ENCODE measurements around the gene ADAMTS4. TPM values are rescaled to one million over a fixed set of nuclear protein-coding genes. Genes with fewer than 3 reads are reported as not detected.

ADAMTS4 gene
- total RNA-seq, 1 experiment from 2014 or later = 9.1 TPM

- no peak for TF ChIP-seq AFF4 (CRISPR knock-in tag; IDR thresholded peaks at IDR 0.05; ENCODE audit: borderline replicate concordance)
Measured at GRCh38 chr1:161145832-161146231, 53.0 kb downstream of the ADAMTS4 start (continued).

- H3K27me3 Mint-ChIP-seq (ENCODE audit: low read depth) = no peaks in the 10 kb centered on the region
- H3K4me3 Mint-ChIP-seq = no peak overlapping the region
- H3K4me1 Mint-ChIP-seq = peaks cover 8% of the 10 kb centered on the region
- H3K9me3 Mint-ChIP-seq = no peaks in the 10 kb centered on the region
- ATAC-seq (no peak), DNase-seq (ENCODE audit: low spot score) (no peak)
- TF ChIP-seq RELA (CRISPR knock-in tag; IDR thresholded peaks at IDR 0.05; ENCODE audit: borderline replicate concordance) (no peak), E2F4 (CRISPR knock-in tag; IDR thresholded peaks at IDR 0.05; ENCODE audit: borderline replicate concordance, low read depth) (no peak), ELF4 (CRISPR knock-in tag; IDR thresholded peaks at IDR 0.05; ENCODE audit: low read depth) (no peak)
- CTCF ChIA-PET = interaction anchor here (1.0 to 2.7 kb wide), 6 partner anchors 8 to 150 kb away, joined by 3 to 17 read pairs (median 4); partner anchors contain the start of genes DEDD and KLHDC9
- POLR2A ChIA-PET = no interaction called here
- H3K27ac Mint-ChIP-seq = no peak overlapping the region
- H3K36me3 Mint-ChIP-seq = no peaks in the 10 kb centered on the region
Measured at GRCh38 chr1:161140755-161141400, 58.0 kb downstream of the ADAMTS4 start.

- TF ChIP-seq ZNF423 (CRISPR knock-in tag; IDR thresholded peaks at IDR 0.05) (no peak), CTCF (IDR thresholded peaks at IDR 0.05) (0 out of 2 replicates have a peak, but pooled peaks have one; percentile 26), ZNF396 (CRISPR knock-in tag; IDR thresholded peaks at IDR 0.05; ENCODE audit: borderline replicate concordance) (no peak)
- Mint-ChIP-seq H3K27me3 (ENCODE audit: low read depth) (no peaks in the 10 kb centered on the region), H3K27ac (no peak overlapping the region), H3K4me1 (peaks cover 8% of the 10 kb centered on the region), H3K36me3 (peaks cover 4% of the 10 kb centered on the region; the same call in 1 of the 2 replicates), H3K9me3 (no peaks in the 10 kb centered on the region), H3K4me3 (no peak overlapping the region)
- POLR2A ChIA-PET = no interaction called here
- CTCF ChIA-PET = interaction anchor here (0.7 to 2.7 kb wide), 4 partner anchors 28 to 255 kb away, joined by 4 to 17 read pairs (median 8); partner anchors contain the start of genes ITLN1 and KLHDC9
- DNase-seq (ENCODE audit: low spot score) (peak; percentile 30), ATAC-seq (peak; percentile 59; the same call in 1 of the 2 replicates)
Measured at GRCh38 chr1:161139766-161140165, 59.1 kb downstream of the ADAMTS4 start.

GRCh38 chr1:161138431-161138830, 60.4 kb downstream of the ADAMTS4 start:
- Mint-ChIP-seq H3K4me1 (peaks cover 8% of the 10 kb centered on the region), H3K27ac (peak overlapping the region; percentile 22), H3K36me3 (peaks cover 4% of the 10 kb centered on the region; the same call in 1 of the 2 replicates), H3K27me3 (ENCODE audit: low read depth) (no peaks in the 10 kb centered on the region), H3K9me3 (no peaks in the 10 kb centered on the region), H3K4me3 (no peak overlapping the region)
- DNase-seq (ENCODE audit: low spot score) = no peak
- POLR2A ChIA-PET = no interaction called here
- no peak for ATAC-seq
- no peak for TF ChIP-seq E2F5 (CRISPR knock-in tag; IDR thresholded peaks at IDR 0.05)
- TF ChIP-seq ZNF138 (CRISPR knock-in tag; conservative IDR thresholded peaks at IDR 0.05) = no peak
- TF ChIP-seq USF2 (CRISPR knock-in tag; IDR thresholded peaks at IDR 0.05) = no peak
- TF ChIP-seq MLX (CRISPR knock-in tag; IDR thresholded peaks at IDR 0.05) = no peak
- TF ChIP-seq SOX15 (CRISPR knock-in tag; IDR thresholded peaks at IDR 0.05) = no peak
- no peak for TF ChIP-seq ZNF416 (CRISPR knock-in tag; IDR thresholded peaks at IDR 0.05)
- no peak for TF ChIP-seq CREM (CRISPR knock-in tag; IDR thresholded peaks at IDR 0.05)
- TF ChIP-seq HMGA2 (CRISPR knock-in tag; IDR thresholded peaks at IDR 0.05) = no peak
- no peak for TF ChIP-seq ZNF317 (CRISPR knock-in tag; IDR thresholded peaks at IDR 0.05; ENCODE audit: borderline replicate concordance, low read depth)
- TF ChIP-seq CREB1 (CRISPR knock-in tag; IDR thresholded peaks at IDR 0.05) = no peak
- CTCF ChIA-PET = interaction anchor here (1.1 to 2.7 kb wide), 2 partner anchors 40 to 67 kb away, joined by 9 to 17 read pairs; partner anchors contain the start of gene KLHDC9
